AG04449 (cell line): Measurements from ENCODE around the gene SEMA3B.

Source experiments
- CTCF ChIA-PET: fragments of 350-600 bp; formaldehyde crosslinking; extraction: SDS; loops from one replicate; lab custom pipeline; 2021; ENCODE audit warnings: antibody characterized with exemption; lab: Yijun Ruan, JAX
- POLR2A ChIA-PET: fragments of 400-600, 350-600 bp; formaldehyde crosslinking; extraction: SDS; loops from one replicate; lab custom pipeline; 2020; ENCODE audit warnings: antibody characterized with exemption, inconsistent platforms; lab: Yijun Ruan, JAX
- DNase-seq: peaks from one replicate; pipeline ENCODE4 v3.0.0-alpha.2; 2010; ENCODE audit warnings: low read depth, low spot score
- H3K4me3 ChIP-seq: 2 replicates; pipeline ENCODE4 v1.5.1; 2011; ENCODE audit warnings: low read depth, mild to moderate bottlenecking, control low read depth, low read length
- CTCF ChIP-seq: IDR thresholded peaks from one replicate; pipeline ENCODE4 v1.5.1; 2011; ENCODE audit warnings: mild to moderate bottlenecking, moderate library complexity, low read length, control low read depth, inconsistent platforms; ENCODE audit not compliant: insufficient read depth; ENCODE audit errors: missing control alignments

The SEMA3B gene

GRCh38 chr3:50258029-50258680, 10.8 kb upstream of the SEMA3B start:
- CTCF ChIA-PET = interaction anchor here (1.1 to 47.4 kb wide), 6 partner anchors 8 to 77 kb away, joined by 3 to 1609 read pairs (median 26); partner anchors contain the start of genes GNAI2, GNAT1, LSMEM2 and SEMA3B
- DNase-seq = no peak
- POLR2A ChIA-PET = interaction anchor here (0.7 kb wide), 1 partner anchor 1430 kb away, joined by 3 read pairs; no protein-coding TSS in a partner anchor
- no peak for TF ChIP-seq CTCF
- H3K4me3 ChIP-seq = no peak overlapping the region

GRCh38 chr3:50258979-50259378, 10.0 kb upstream of the SEMA3B start:
- POLR2A ChIA-PET = interaction anchor here (0.7 kb wide), 1 partner anchor 1429 kb away, joined by 3 read pairs; no protein-coding TSS in a partner anchor
- no peak overlapping the region for H3K4me3 ChIP-seq
- CTCF ChIA-PET = interaction anchor here (1.0 to 47.4 kb wide), 8 partner anchors 7 to 93 kb away, joined by 3 to 1609 read pairs (median 8); partner anchors contain the start of genes GNAI2, GNAT1, LSMEM2 and SEMA3B
- no peak for DNase-seq
- TF ChIP-seq CTCF = peak; percentile 10

GRCh38 chr3:50259432-50260026, 9.4 kb upstream of the SEMA3B start:
- no peak for TF ChIP-seq CTCF
- no peak for DNase-seq
- ChIA-PET CTCF (interaction anchor here (1.0 to 47.4 kb wide), 8 partner anchors 6 to 94 kb away, joined by 3 to 1609 read pairs (median 12); partner anchors contain the start of genes GNAI2, GNAT1, LSMEM2 and SEMA3B), POLR2A (interaction anchor here (1.0 to 1.2 kb wide), 4 partner anchors 9 to 24 kb away, joined by 3 to 6 read pairs (median 4); partner anchors contain the start of genes GNAI2 and SEMA3B)
- no peak overlapping the region for H3K4me3 ChIP-seq

- peak; percentile 94 for TF ChIP-seq CTCF
- POLR2A ChIA-PET = interaction anchor here (1.0 to 1.2 kb wide), 4 partner anchors 9 to 24 kb away, joined by 3 to 6 read pairs (median 4); partner anchors contain the start of genes GNAI2 and SEMA3B
- peak overlapping the region; percentile 57 for H3K4me3 ChIP-seq
- DNase-seq = no peak
- CTCF ChIA-PET = interaction anchor here (0.7 to 47.4 kb wide), 9 partner anchors 5 to 67 kb away, joined by 3 to 1609 read pairs (median 10); partner anchors contain the start of genes GNAI2, GNAT1, IFRD2 and LSMEM2
Observed at GRCh38 chr3:50260027-50260941, 8.7 kb upstream of the SEMA3B start.

- ChIA-PET CTCF (interaction anchor here (0.8 to 47.4 kb wide), 8 partner anchors 5 to 67 kb away, joined by 3 to 1609 read pairs (median 7); partner anchors contain the start of genes GNAI2, LSMEM2, SEMA3B and SLC38A3), POLR2A (interaction anchor here (0.6 to 0.7 kb wide), 2 partner anchors 12 to 25 kb away, joined by 3 read pairs; no protein-coding TSS in a partner anchor)
- DNase-seq = no peak
- H3K4me3 ChIP-seq = peak overlapping the region; percentile 57
- TF ChIP-seq CTCF = no peak
Observed at GRCh38 chr3:50260942-50261441, 8.0 kb upstream of the SEMA3B start.
